Loucy (cell line): ENCODE results near the gene SAMD14.

ENCODE experiments used
- H2AFZ ChIP-seq: fragments of 200-600 bp; sonication (generic); 2 replicates; pipeline ENCODE4 v1.6.0; 2016; ENCODE audit warnings: antibody characterized with exemption, mild to moderate bottlenecking, low read length, moderate library complexity
- H3F3A ChIP-seq: fragments of 200-600 bp; 2 replicates; pipeline ENCODE4 v1.6.0; 2016; ENCODE audit warnings: antibody characterized with exemption, low read depth, mild to moderate bottlenecking
- H3K27me3 ChIP-seq: fragments of 200-600 bp; sonication (generic); 2 replicates; pipeline ENCODE4 v1.6.1; 2014; ENCODE audit warnings: low read length, mild to moderate bottlenecking; ENCODE audit not compliant: insufficient read depth, poor library complexity, severe bottlenecking
- H3K36me3 ChIP-seq: fragments of 200-600 bp; sonication (generic); 2 replicates; pipeline ENCODE4 v1.6.1; 2016; ENCODE audit warnings: low read length; ENCODE audit not compliant: insufficient read depth
- H3K4me1 ChIP-seq: fragments of 200-600 bp; sonication (generic); 2 replicates; pipeline ENCODE4 v1.5.1; 2014; ENCODE audit warnings: low read length, mild to moderate bottlenecking; ENCODE audit not compliant: insufficient read depth, poor library complexity, severe bottlenecking
- H3K4me2 ChIP-seq: fragments of 200-600 bp; sonication (generic); 2 replicates; pipeline ENCODE4 v1.6.0; 2014; ENCODE audit warnings: antibody characterized with exemption, low read length, low read depth, mild to moderate bottlenecking; ENCODE audit not compliant: poor library complexity, severe bottlenecking
- H3K4me3 ChIP-seq: fragments of 200-600 bp; sonication (generic); 2 replicates; pipeline ENCODE4 v1.5.1; 2014; ENCODE audit warnings: low read length, mild to moderate bottlenecking, mixed read lengths; ENCODE audit not compliant: poor library complexity, severe bottlenecking
- H3K79me2 ChIP-seq: fragments of 200-600 bp; sonication (generic); 2 replicates; pipeline ENCODE4 v1.6.1; 2014; ENCODE audit warnings: low read length; ENCODE audit not compliant: insufficient read depth
- H3K9ac ChIP-seq: fragments of 200-600 bp; sonication (generic); 2 replicates; pipeline ENCODE4 v1.6.0; 2014; ENCODE audit warnings: mild to moderate bottlenecking, low read depth, low read length, moderate library complexity; ENCODE audit not compliant: poor library complexity, severe bottlenecking
- H3K9me2 ChIP-seq: fragments of 200-600 bp; sonication (generic); replicated peaks from 2 replicates; pipeline ENCODE4 v1.6.1; 2016; ENCODE audit warnings: low read depth, low read length, mixed read lengths
- H3K9me3 ChIP-seq: fragments of 200-600 bp; sonication (generic); 2 replicates; pipeline ENCODE4 v1.6.1; 2014; ENCODE audit warnings: mild to moderate bottlenecking, antibody characterized with exemption, low read length, low read depth; ENCODE audit not compliant: insufficient read depth
- H4K20me1 ChIP-seq: fragments of 200-600 bp; sonication (generic); 2 replicates; pipeline ENCODE4 v1.6.0; 2014; ENCODE audit warnings: antibody characterized with exemption, low read length, mild to moderate bottlenecking; ENCODE audit not compliant: insufficient read depth, poor library complexity, severe bottlenecking
- CTCF ChIP-seq: fragments of 200-600 bp; sonication (generic); conservative IDR thresholded peaks from 2 replicates; pipeline ENCODE4 v1.5.1; 2014; ENCODE audit warnings: mild to moderate bottlenecking, antibody characterized with exemption, low read length
- EZH2phosphoT487 ChIP-seq: fragments of 200-600 bp; IDR thresholded peaks from 2 replicates; pipeline ENCODE4 v1.6.1; 2018; ENCODE audit warnings: antibody characterized with exemption, mild to moderate bottlenecking, moderate library complexity, borderline replicate concordance

The SAMD14 gene

DNA sequence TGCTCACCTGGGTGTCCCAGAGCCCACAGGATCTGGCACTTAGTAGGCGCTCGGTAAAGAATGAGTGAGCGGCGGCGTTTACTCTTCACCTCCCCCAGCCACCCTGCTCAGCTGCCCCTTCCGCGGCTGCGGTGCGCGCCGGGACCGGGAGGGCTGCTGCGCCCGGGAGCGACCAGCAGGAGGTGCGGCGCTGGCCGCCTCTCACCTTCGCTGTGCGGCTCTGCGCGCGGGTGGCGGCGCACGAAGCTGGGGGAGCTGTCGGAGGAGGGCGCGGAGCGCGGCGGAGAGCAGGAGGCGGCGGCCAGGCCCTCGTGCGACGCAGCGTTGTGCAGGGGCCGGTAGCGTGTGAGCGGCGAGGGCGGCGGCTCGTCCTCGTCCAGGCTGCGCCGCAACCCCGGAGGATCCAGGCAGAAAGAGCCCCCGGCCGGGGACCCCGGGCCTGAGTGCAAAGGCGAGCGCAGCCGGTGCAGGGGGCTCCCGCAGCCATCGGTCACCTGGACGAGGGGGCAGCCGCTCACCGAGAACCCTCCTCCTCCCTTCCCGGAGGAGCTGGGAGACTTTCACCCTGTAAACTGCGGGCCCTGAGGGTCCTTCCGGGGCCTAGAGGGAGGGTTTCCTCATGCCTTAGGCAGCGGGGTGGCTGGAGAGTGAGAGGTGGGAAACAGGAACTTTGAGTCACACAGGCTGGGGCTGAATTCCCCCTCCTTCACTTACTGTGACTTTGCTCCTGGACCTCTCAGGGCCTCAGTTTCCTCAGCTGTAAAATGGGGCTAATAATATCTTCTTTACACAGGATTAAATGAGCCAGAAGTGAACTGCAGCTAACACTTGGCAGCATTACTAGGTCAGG is 12.5 kb downstream of the SAMD14 start:
- Histone ChIP-seq H3K4me3 (no peak overlapping the region), H3K4me1 (no peaks in the 10 kb centered on the region), H3K9ac (no peak overlapping the region), H4K20me1 (no peaks in the 10 kb centered on the region), H3K36me3 (no peaks in the 10 kb centered on the region), H3K79me2 (no peaks in the 10 kb centered on the region), H3K9me3 (no peaks in the 10 kb centered on the region), H3K4me2 (no peak overlapping the region), H2AFZ (no peak overlapping the region), H3K27me3 (no peaks in the 10 kb centered on the region), H3K9me2 (no peaks in the 10 kb centered on the region), H3F3A (no peaks in the 10 kb centered on the region)
- TF ChIP-seq EZH2phosphoT487 (no peak), CTCF (no peak; the same call in 1 of the 2 replicates)

- no peak overlapping the region for H3K4me3 ChIP-seq
- H4K20me1 ChIP-seq: no peaks in the 10 kb centered on the region
- H3K9me3 ChIP-seq: no peaks in the 10 kb centered on the region
- no peaks in the 10 kb centered on the region for H3K27me3 ChIP-seq
- H3K9ac ChIP-seq: no peak overlapping the region
- no peaks in the 10 kb centered on the region for H3K4me1 ChIP-seq
- no peak overlapping the region for H2AFZ ChIP-seq
- no peak overlapping the region for H3K4me2 ChIP-seq
- H3K9me2 ChIP-seq: no peaks in the 10 kb centered on the region
- TF ChIP-seq CTCF: no peak
- TF ChIP-seq EZH2phosphoT487: no peak
- H3K36me3 ChIP-seq: no peaks in the 10 kb centered on the region
- no peaks in the 10 kb centered on the region for H3F3A ChIP-seq
- H3K79me2 ChIP-seq: no peaks in the 10 kb centered on the region
These were observed 14.2 kb downstream of the SAMD14 start for GRCh38 chr17:50115756-50116155.

- no peaks in the 10 kb centered on the region for H3K9me2 ChIP-seq
- no peak overlapping the region for H3K9ac ChIP-seq
- no peaks in the 10 kb centered on the region for H3K79me2 ChIP-seq
- no peak overlapping the region for H3K4me2 ChIP-seq
- H3K36me3 ChIP-seq: peaks cover 4% of the 10 kb centered on the region; the same call in 1 of the 2 replicates
- TF ChIP-seq CTCF (peak; percentile 92), EZH2phosphoT487 (no peak)
- no peaks in the 10 kb centered on the region for H3F3A ChIP-seq
- no peak overlapping the region for H2AFZ ChIP-seq
- H3K9me3 ChIP-seq: no peaks in the 10 kb centered on the region
- no peaks in the 10 kb centered on the region for H3K27me3 ChIP-seq
- no peak overlapping the region for H3K4me3 ChIP-seq
- H3K4me1 ChIP-seq: no peaks in the 10 kb centered on the region
- H4K20me1 ChIP-seq: no peaks in the 10 kb centered on the region
These were observed 15.1 kb downstream of the SAMD14 start for GRCh38 chr17:50114849-50115357.
